GM12891 (cell line): Measurements from ENCODE around the gene FKBP4.

Experiments
- POLR2A ChIP-seq: IDR thresholded peaks from 2 replicates; pipeline ENCODE4 v1.6.1; 2011; ENCODE audit warnings: low read depth, low read length, control low read depth
- POLR2AphosphoS5 ChIP-seq: IDR thresholded peaks from 2 replicates; pipeline ENCODE4 v1.6.1; 2011; ENCODE audit warnings: low read depth, low read length, control low read depth
- POU2F2 ChIP-seq: IDR thresholded peaks from 2 replicates; pipeline ENCODE4 v1.6.1; 2011; ENCODE audit warnings: low read depth, mild to moderate bottlenecking, control low read depth, low read length, moderate library complexity
- TAF1 ChIP-seq: IDR thresholded peaks from 2 replicates; pipeline ENCODE4 v1.6.1; 2011; ENCODE audit warnings: low read depth, low read length, control low read depth

- no peak for TF ChIP-seq POLR2AphosphoS5
- TF ChIP-seq POLR2A = no peak
- TF ChIP-seq TAF1 = no peak
- TF ChIP-seq POU2F2 = no peak
Observed at GRCh38 chr12:2749580-2749979, 45.2 kb upstream of the FKBP4 start.
